Ureter (tissue), 1 donor: Measurements from ENCODE around the gene ATP8B2. TPM values are rescaled to one million over a fixed set of nuclear protein-coding genes. Genes with fewer than 3 reads are reported as not detected.
"Not testable (repeated sequence)": the region's sequence is repeated elsewhere in the genome, so short reads cannot be mapped to it uniquely, and the experiment has no call there.

Experiments
- DNase-seq: peaks from one replicate; pipeline ENCODE4 v3.0.0-alpha.2; 2020; ENCODE audit warnings: low spot score
- total RNA-seq: library from RNA; stranded (reverse); gene quantifications from one replicate; pipeline ENCODE4 v1.2.4, GENCODE V29; 2023
- donor health status: DM: yes; HTN: yes; CAD: no.

The ATP8B2 gene
- total RNA-seq, 1 donor from 2014 or later = 40.7 TPM

DNA sequence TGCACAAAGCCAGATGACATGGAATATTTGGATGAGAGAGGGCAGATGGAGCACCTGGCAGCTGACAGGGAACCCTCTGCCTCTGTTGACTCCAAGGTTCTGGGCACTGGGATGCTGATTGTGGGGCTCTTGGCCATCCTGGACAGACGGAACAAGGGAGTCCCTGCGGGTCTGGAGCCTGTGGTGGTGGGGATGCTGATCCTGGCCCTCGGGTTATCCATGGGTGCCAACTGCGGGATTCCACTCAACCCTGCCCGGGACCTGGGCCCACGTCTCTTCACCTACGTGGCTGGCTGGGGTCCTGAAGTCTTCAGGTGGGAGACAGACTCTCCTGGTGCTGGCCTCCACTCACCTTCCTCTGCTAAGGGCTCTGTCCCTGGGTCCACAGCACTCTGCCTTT, 1.8 kb upstream of the ATP8B2 start:
- DNase-seq = no peak

GRCh38 chr1:154324241-154324640, 1.1 kb upstream of the ATP8B2 start:
- DNase-seq = no peak

DNA sequence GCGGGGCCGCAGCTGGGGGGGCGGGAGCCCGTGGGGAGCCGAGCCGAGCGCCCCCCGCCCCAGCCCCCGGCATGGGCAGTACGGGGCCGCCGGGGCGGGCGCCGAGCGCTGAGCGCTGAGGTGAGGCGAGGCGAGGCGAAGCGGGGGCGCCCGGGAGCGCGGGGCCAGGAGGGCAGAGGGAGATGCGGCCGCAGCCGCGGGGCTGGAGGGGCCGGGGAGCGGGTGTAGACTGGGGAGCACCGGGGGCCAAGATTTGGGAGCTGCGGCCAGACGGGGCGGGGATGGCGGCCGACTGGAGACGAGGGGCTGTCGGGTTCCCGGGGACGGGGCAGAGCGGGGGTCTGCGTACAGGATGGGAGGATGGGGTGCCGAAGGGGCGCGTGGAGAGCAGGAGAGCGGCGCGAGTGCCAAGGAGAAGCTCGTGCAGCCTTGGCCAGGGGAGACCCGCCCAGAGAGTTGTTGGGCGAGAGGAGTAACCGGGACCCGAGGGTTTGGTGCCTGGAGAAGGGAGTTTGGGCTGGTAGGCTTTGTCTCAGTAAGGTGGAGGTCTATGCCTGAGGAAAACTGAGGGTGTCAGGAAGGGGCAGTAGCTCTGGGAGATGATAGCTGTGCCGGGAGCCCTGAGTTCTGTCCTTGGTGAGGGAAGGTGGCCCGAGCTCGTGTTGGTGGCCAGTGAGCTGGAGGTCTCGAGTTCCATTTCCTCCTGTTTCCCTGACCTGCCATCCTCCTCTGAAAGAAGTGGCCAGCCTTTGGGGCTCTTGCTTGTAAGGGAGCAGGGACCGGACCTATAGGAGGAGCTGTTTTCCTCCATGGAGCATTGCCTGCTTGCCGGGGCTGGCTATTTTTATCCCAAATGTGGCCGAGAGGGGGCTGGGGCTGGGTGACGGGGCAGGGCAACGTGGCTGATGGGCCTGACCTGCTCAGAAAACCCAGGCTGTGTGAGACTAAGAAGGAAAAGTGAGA, 539 bp downstream of the ATP8B2 start:
- DNase-seq = peak; percentile 83

DNA sequence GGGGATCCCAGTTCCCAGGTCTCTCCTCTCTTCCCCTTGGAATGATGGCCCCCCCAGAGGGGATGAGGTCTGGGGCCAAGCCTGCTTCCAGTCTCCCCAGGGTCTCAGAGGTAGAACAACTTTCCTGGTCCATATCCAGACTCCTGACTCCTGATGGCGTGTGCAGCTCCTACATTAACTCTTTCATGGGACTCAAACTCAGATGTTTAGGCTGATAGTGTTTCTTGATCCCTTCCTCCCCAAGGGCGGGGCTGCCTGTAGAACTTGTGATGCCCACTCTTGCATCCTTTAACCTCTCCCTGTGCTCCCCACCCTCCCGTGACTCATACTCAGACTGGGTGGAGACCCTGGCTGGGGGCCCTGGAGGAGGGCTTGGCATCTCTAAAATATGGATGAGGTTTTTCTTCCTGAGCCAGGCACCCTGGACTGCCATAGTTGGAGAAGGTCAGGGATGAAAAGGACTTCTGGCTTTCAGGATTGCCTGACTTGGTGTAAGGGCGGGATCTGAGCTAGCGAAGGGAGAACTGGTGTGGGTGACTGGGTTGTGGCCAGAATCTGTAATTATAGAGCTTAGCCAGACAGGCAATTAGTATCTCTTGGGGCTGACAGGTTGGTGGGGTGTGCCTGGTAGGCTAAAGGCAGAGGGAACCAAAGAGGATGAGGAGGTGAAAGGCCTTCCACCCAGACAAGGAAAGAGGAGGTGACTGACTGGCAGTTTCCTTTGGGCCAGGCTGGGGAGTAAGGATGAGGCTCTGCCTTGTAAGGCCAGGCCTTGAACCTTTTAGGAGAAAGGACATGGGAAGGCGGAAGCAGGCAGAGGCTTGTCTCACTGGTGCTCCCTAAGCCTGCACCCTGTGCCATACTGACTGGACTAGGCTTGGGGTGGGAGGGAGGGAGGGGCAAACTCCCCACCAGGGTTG, 1.5 kb downstream of the ATP8B2 start:
- peak; percentile 78 for DNase-seq

DNA sequence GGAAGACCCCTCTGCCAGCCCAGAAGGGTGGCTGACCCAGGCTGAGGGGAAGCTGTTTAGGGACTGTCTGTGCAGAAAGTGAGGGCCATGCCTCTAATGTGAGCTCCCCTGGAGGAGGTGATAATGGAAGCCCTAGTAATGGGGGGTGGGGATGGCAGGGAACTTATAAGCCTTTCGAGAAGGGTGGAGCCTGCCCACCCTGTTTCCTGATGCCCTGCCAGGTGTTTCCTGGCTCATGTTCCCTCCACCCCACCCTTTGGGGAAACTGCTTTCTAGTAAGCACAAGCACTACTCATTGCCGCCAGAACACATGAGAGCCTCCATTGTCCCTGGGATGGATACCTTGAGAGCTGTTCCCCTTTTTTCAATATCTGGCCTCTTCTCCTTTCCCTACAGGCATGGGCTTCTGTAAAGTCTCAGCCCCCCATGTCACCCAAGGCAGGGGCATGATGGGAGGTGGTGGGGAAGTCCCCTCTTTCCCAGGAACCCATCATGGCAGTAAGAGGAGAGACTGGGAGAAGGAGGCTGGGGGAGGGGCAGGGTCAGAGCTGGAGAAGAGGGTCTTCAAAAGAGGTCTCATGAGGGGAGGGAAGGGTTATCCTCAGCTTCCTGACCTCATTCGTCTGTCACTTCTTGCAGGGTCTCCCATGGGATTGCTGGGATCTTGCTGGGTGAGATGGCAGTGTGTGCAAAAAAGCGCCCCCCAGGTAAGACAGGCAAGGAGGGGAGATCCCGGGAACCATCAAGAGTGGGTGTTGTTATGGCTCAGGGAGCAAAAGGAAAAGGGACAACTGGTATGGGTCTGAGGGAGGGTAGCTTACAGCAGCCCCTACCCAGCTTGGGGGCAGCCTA, 2.4 kb downstream of the ATP8B2 start:
- no peak for DNase-seq

DNA sequence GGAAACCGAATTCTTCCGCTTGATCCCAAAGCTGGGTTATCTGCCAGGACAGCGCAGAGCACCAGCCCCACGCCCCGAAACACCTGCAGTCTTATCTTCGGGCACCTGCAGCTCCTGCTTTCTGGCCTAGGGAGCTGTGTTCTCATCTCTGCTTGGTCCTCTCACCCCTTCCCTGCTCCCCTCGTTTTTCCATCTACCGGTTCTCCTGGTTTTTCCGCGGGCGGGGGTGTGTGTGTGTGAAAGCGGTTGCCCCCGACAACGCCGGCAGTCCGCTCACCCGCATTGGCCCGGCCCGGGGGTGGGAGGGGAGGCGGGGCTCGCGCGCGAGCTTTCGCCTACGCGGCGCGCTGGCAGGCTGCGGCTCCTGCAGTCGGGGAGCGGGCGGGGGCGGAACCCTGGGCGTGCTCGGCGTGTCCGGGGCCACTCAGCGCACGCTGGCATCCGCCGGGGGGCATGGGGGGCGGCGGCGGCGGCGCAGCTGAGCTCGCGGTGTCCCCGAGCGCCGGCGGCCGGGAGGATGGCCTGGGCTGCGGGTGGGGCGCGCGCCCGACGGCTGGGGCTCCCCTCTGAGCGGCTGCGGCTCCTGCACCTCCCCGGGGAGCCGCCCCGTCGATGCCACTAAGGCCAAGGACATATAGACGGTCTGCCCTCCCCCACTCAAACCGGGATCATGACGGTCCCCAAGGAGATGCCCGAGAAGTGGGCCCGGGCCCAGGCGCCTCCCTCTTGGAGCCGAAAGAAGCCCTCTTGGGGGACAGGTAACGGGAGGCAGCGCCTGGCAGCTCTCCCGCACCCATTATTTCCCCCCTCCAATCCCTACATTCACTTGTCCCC, 3.2 kb downstream of the ATP8B2 start:
- peak; percentile 81 for DNase-seq

- no peak for DNase-seq
These were observed 3.8 kb downstream of the ATP8B2 start for GRCh38 chr1:154329152-154329521.

GRCh38 chr1:154329551-154330131, 4.3 kb downstream of the ATP8B2 start:
- no peak for DNase-seq

DNA sequence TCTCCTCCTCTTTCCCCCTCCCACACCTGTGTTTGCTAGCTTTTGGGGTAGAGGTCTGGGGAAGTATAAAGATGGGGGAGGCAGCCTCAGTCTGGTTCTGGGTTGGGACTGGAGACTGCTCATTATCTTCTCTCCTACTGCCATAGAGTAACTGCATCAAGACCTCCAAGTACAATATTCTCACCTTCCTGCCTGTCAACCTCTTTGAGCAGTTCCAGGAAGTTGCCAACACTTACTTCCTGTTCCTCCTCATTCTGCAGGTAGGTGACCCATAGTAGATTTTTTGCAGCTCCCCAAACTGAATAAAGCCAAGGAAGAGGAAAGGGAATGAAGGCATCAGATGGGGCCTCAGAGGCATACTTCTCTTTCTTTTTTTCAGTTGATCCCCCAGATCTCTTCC, 5.3 kb downstream of the ATP8B2 start:
- no peak for DNase-seq

- no peak for DNase-seq
These were observed 9.0 kb downstream of the ATP8B2 start for GRCh38 chr1:154334079-154335024.

GRCh38 chr1:154335025-154335714, 9.8 kb downstream of the ATP8B2 start:
- peak; percentile 74 for DNase-seq

DNA sequence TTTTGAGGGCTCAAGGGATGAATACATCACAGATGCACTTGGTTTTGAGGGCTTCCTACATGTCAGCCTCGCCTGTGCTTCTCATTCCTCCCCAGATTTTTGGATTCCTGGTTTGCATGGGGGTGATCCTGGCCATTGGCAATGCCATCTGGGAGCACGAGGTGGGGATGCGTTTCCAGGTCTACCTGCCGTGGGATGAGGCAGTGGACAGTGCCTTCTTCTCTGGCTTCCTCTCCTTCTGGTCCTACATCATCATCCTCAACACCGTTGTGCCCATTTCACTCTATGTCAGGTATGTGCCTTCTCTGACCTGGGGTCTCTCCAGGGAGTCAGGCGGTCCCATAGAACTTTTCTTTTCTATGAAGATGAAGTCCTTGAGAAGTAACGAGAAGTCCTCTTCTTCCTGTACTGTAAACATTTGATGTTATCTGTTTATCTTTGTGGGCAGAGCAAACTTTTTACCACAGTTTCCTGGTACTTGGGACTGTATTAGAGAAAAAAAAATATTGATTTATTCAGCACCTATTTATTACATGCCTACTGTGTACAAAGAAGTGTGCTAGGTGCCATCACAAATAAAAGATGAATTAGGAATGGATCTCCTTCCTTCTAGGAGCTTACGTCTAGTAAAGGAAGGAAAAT, 12.0 kb downstream of the ATP8B2 start:
- no peak for DNase-seq

DNA sequence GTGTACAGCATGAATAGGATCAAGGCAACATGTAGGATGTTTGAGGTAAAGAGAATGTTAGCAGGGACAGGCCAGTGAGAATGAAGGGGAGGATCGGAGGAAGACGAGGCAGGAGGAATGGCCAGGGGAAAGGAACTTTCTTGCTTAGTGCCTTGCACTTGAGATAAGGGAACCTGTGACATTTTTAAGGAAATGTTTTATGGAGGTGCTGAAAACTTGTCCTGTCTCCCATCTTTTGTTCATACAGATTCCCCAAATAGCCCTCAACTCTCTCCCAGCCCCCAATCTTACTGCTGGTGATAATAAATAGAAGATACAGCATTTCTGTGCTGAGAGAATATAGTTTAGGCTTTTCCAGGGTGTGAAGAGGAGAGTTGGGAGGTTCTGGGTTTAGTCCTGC, 13.6 kb downstream of the ATP8B2 start:
- DNase-seq = no peak

- not testable (repeated sequence) for DNase-seq
These were observed 16.0 kb downstream of the ATP8B2 start for GRCh38 chr1:154341366-154341765.

DNA sequence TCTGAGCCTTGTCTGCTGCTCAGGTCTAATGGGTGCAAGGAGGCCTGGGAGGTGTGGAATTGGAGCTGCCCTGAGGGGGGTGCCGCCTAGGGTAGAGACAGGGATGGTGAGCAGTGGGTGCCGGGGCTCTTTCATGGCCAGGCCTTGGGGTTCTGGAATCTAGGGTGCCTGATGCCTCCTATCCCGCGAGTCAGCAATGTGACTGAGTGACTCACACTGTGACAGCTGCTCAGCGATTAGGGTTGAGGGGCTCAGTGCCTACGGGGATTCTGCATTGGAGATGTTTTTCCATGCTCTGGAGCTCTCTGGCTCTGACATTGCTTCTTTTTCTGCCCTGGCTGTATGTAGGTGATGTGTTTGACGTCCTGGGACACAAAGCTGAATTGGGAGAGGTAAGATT, 16.8 kb downstream of the ATP8B2 start:
- no peak for DNase-seq

DNA sequence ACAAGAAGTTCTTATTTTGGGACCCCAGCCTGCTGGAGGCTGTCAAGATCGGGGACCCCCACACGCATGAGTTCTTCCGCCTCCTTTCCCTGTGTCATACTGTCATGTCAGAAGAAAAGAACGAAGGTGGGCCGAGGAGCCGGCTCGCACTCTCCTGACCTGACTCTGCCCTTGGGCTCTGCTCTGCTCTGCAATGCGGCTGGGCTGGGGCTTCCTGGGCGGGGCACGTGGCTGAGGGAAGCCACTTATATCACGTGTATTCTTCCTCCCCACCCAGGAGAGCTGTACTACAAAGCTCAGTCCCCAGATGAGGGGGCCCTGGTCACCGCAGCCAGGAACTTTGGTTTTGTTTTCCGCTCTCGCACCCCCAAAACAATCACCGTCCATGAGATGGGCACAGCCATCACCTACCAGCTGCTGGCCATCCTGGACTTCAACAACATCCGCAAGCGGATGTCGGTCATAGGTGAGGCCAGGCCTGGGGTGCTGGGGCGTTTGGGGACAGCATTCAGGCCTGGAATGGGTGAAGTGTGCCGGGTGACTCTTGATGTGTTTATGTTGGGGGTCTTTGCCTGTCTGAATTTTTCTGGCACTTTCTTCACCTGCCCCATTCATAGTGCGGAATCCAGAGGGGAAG, 17.6 kb downstream of the ATP8B2 start:
- DNase-seq = no peak
